Natural killer cell (primary cell): ENCODE data around the gene NES. TPM values are rescaled to one million over a fixed set of nuclear protein-coding genes. Genes with fewer than 3 reads are reported as not detected.

Experiments
- ATAC-seq, 3 donors: fragments of 150-1000 bp in 2 of 3; fragments of 200-7000 bp in 1 of 3; cut with Tn5 transposase; 1 replicate in 1 of 3; 2 replicates in 2 of 3; pipeline ENCODE4 v1.10.0; 2021; ENCODE audit warnings: mild to moderate bottlenecking in 2 of 3, moderate library complexity in 2 of 3
- DNase-seq, 2 donors: peaks; one replicate each; pipeline versions ENCODE4 v3.0.0 to v3.0.0-alpha.2; 2013 to 2021; ENCODE audit warnings: mixed read lengths in 1 of 2
- H3K27ac ChIP-seq: one replicate; pipeline ENCODE4 v1.5.1; 2013; ENCODE audit warnings: mild to moderate bottlenecking, low read length
- H3K27me3 ChIP-seq: one replicate; pipeline ENCODE4 v1.6.1; 2013; ENCODE audit warnings: low read length; ENCODE audit not compliant: control insufficient read depth, insufficient read depth
- H3K36me3 ChIP-seq: one replicate; pipeline ENCODE4 v1.6.1; 2013; ENCODE audit warnings: low read length; ENCODE audit not compliant: control insufficient read depth, insufficient read depth
- H3K4me1 ChIP-seq: one replicate; pipeline ENCODE4 v1.6.1; 2013; ENCODE audit warnings: low read length; ENCODE audit not compliant: control insufficient read depth, insufficient read depth
- H3K4me3 ChIP-seq: one replicate; pipeline ENCODE4 v1.5.1; 2013; ENCODE audit warnings: low read length
- H3K9me3 ChIP-seq: one replicate; pipeline ENCODE4 v1.6.1; 2013; ENCODE audit warnings: low read length; ENCODE audit not compliant: control insufficient read depth, insufficient read depth
- H3K27ac Mint-ChIP-seq, 2 donors: one replicate each; pipeline ENCODE4 v1.8.0; 2022; ENCODE audit warnings: mild to moderate bottlenecking in 2 of 2, mixed read lengths in 2 of 2, moderate library complexity in 1 of 2
- H3K27me3 Mint-ChIP-seq, 2 donors: one replicate each; pipeline ENCODE4 v1.8.0; 2022; ENCODE audit warnings: low read depth in 2 of 2, mixed read lengths in 2 of 2
- H3K36me3 Mint-ChIP-seq: one replicate; pipeline ENCODE4 v1.8.0; 2022; ENCODE audit warnings: mixed read lengths
- H3K4me1 Mint-ChIP-seq, 2 donors: one replicate each; pipeline ENCODE4 v1.8.0; 2022; ENCODE audit warnings: mixed read lengths in 2 of 2
- H3K4me3 Mint-ChIP-seq: one replicate; pipeline ENCODE4 v1.8.0; 2022; ENCODE audit warnings: mild to moderate bottlenecking, moderate library complexity, mixed read lengths
- H3K9me3 Mint-ChIP-seq, 2 donors: one replicate each; pipeline ENCODE4 v1.8.0; 2022; ENCODE audit warnings: mixed read lengths in 2 of 2
- CTCF ChIP-seq: fragments of 200-600 bp; IDR thresholded peaks from one replicate; pipeline ENCODE4 v1.8.0; 2022; ENCODE audit warnings: antibody characterized with exemption
- WGBS: methylation state at CpG from one replicate; pipeline ENCODE4 v1.1.7; 2013; ENCODE audit warnings: missing lambda C conversion rate; ENCODE audit not compliant: insufficient coverage; 5-methylcytosine and 5-hydroxymethylcytosine counted together
- intact Hi-C: fragments of 100-400 bp; cut with micrococcal nuclease; formaldehyde crosslinking; loops from one replicate; pipeline ENCODE4 v1.14.2; 2022
- total RNA-seq, 4 donors: library from RNA; stranded (reverse); fragments of 120-200 nt in 1 of 4; gene quantifications; one replicate each; pipeline versions ENCODE4 v1.2.3 to v1.2.4, GENCODE V29; 2013 to 2022

The NES gene
- total RNA-seq, 3 donors from 2014 or later (not counting 1 experiment from before 2014, with no cell fraction given), result not detected

GRCh38 chr1:156676114-156676819, 940 bp downstream of the NES start:
- DNase-seq (no peak), ATAC-seq (no peak)
- no peaks in the 10 kb centered on the region for H3K36me3 Mint-ChIP-seq
- H3K4me1 ChIP-seq, result peaks cover 10% of the 10 kb centered on the region
- no peak overlapping the region for H3K27ac Mint-ChIP-seq
- H3K4me1 Mint-ChIP-seq, result peaks cover 5 to 17% of the 10 kb centered on the region in 2 donors
- H3K4me3 Mint-ChIP-seq, result no peak overlapping the region
- no peak for TF ChIP-seq CTCF
- no peak overlapping the region for H3K27ac ChIP-seq
- no peaks in the 10 kb centered on the region for H3K9me3 Mint-ChIP-seq
- intact Hi-C loops, result loop anchor here (5.0 kb wide), 1 partner anchor 49 kb away; no protein-coding TSS in a partner anchor
- no peaks in the 10 kb centered on the region for H3K9me3 ChIP-seq
- H3K27me3 ChIP-seq, result peaks cover 39% of the 10 kb centered on the region
- no peak overlapping the region for H3K4me3 ChIP-seq
- peaks cover 54 to 57% of the 10 kb centered on the region in 2 donors for H3K27me3 Mint-ChIP-seq
- 27% methylated on average over 49 of the region's 49 CpGs for WGBS
- no peaks in the 10 kb centered on the region for H3K36me3 ChIP-seq

- Mint-ChIP-seq H3K27ac (no peak overlapping the region), H3K27me3 (peaks cover 56 to 59% of the 10 kb centered on the region in 2 donors), H3K9me3 (no peaks in the 10 kb centered on the region), H3K4me1 (peaks cover 5 to 17% of the 10 kb centered on the region in 2 donors), H3K4me3 (no peak overlapping the region), H3K36me3 (no peaks in the 10 kb centered on the region)
- 72% methylated on average over 18 of the region's 18 CpGs for WGBS
- TF ChIP-seq CTCF, result no peak
- Histone ChIP-seq H3K4me1 (peaks cover 10% of the 10 kb centered on the region), H3K9me3 (no peaks in the 10 kb centered on the region), H3K27me3 (peaks cover 37% of the 10 kb centered on the region), H3K36me3 (no peaks in the 10 kb centered on the region), H3K4me3 (no peak overlapping the region), H3K27ac (no peak overlapping the region)
- no peak for DNase-seq
- no peak for ATAC-seq
- intact Hi-C loops, result loop anchor here (5.0 kb wide), 1 partner anchor 48 kb away; no protein-coding TSS in a partner anchor
These were observed 1.7 kb downstream of the NES start for GRCh38 chr1:156675210-156676113.

- Histone ChIP-seq H3K9me3 (no peaks in the 10 kb centered on the region), H3K27ac (no peak overlapping the region), H3K4me3 (no peak overlapping the region), H3K27me3 (peaks cover 23% of the 10 kb centered on the region), H3K36me3 (no peaks in the 10 kb centered on the region), H3K4me1 (peaks cover 10% of the 10 kb centered on the region)
- DNase-seq (no peak), ATAC-seq (peak in 1 of 3 donors; percentile 13)
- no peak overlapping the region for H3K4me3 Mint-ChIP-seq
- no peak overlapping the region for H3K27ac Mint-ChIP-seq
- intact Hi-C loops, result no loop called here
- TF ChIP-seq CTCF, result no peak
- H3K36me3 Mint-ChIP-seq, result no peaks in the 10 kb centered on the region
- H3K27me3 Mint-ChIP-seq, result peaks cover 43 to 48% of the 10 kb centered on the region in 2 donors
- H3K9me3 Mint-ChIP-seq, result no peaks in the 10 kb centered on the region
- peaks cover 5 to 16% of the 10 kb centered on the region in 2 donors for H3K4me1 Mint-ChIP-seq
- 70% methylated on average over 7 of the region's 8 CpGs for WGBS
These were observed 3.7 kb downstream of the NES start for GRCh38 chr1:156673387-156674121.
